ENCODE measurements around the gene PDGFRB. TPM values are rescaled to one million over a fixed set of nuclear protein-coding genes. Genes with fewer than 3 reads are reported as not detected.
A peak's percentile ranks its signal among the peaks of the same experiment; 100 is the strongest.

The PDGFRB gene
- polyA plus RNA-seq, 1 donor: 18.6 TPM

- H3K36me3 ChIP-seq (ENCODE audit: control insufficient read depth, insufficient read depth, low read length): peaks cover 52% of the 10 kb centered on the region
- no peaks in the 10 kb centered on the region for H3K27me3 ChIP-seq (ENCODE audit: control insufficient read depth, insufficient read depth, low read length)
- DNase-seq: no peak
- H3K27ac ChIP-seq (ENCODE audit: low read length): peak overlapping the region; percentile 90
- no peaks in the 10 kb centered on the region for H3K9me3 ChIP-seq (ENCODE audit: control insufficient read depth, low read depth, low read length)
- H3K4me3 ChIP-seq (ENCODE audit: low read length): no peak overlapping the region
- no CpG with 5 or more reads among the region's 12 CpGs for WGBS (ENCODE audit: insufficient coverage, low lambda C conversion rate)
- H3K4me1 ChIP-seq (ENCODE audit: control insufficient read depth, insufficient read depth, low read length): peaks cover 98% of the 10 kb centered on the region
Measured at GRCh38 chr5:150183436-150183835, 27.8 kb upstream of the PDGFRB start.

GRCh38 chr5:150182774-150183173, 27.1 kb upstream of the PDGFRB start:
- Histone ChIP-seq H3K36me3 (ENCODE audit: control insufficient read depth, insufficient read depth, low read length) (peaks cover 52% of the 10 kb centered on the region), H3K9me3 (ENCODE audit: control insufficient read depth, low read depth, low read length) (no peaks in the 10 kb centered on the region), H3K4me3 (ENCODE audit: low read length) (no peak overlapping the region), H3K27me3 (ENCODE audit: control insufficient read depth, insufficient read depth, low read length) (no peaks in the 10 kb centered on the region), H3K4me1 (ENCODE audit: control insufficient read depth, insufficient read depth, low read length) (peaks cover 97% of the 10 kb centered on the region), H3K27ac (ENCODE audit: low read length) (peak overlapping the region; percentile 90)
- WGBS (ENCODE audit: insufficient coverage, low lambda C conversion rate): no CpG with 5 or more reads among the region's 10 CpGs
- no peak for DNase-seq

- Histone ChIP-seq H3K9me3 (ENCODE audit: control insufficient read depth, low read depth, low read length) (no peaks in the 10 kb centered on the region), H3K27ac (ENCODE audit: low read length) (peak overlapping the region; percentile 90), H3K4me1 (ENCODE audit: control insufficient read depth, insufficient read depth, low read length) (peaks cover 97% of the 10 kb centered on the region), H3K4me3 (ENCODE audit: low read length) (no peak overlapping the region), H3K27me3 (ENCODE audit: control insufficient read depth, insufficient read depth, low read length) (no peaks in the 10 kb centered on the region), H3K36me3 (ENCODE audit: control insufficient read depth, insufficient read depth, low read length) (peaks cover 52% of the 10 kb centered on the region)
- no peak for DNase-seq
- no CpG with 5 or more reads among the region's 9 CpGs for WGBS (ENCODE audit: insufficient coverage, low lambda C conversion rate)
Measured at GRCh38 chr5:150181766-150182545, 26.3 kb upstream of the PDGFRB start.

GRCh38 chr5:150181027-150181426, 25.4 kb upstream of the PDGFRB start:
- H3K4me1 ChIP-seq (ENCODE audit: control insufficient read depth, insufficient read depth, low read length): peaks cover 97% of the 10 kb centered on the region
- H3K4me3 ChIP-seq (ENCODE audit: low read length): no peak overlapping the region
- no peaks in the 10 kb centered on the region for H3K9me3 ChIP-seq (ENCODE audit: control insufficient read depth, low read depth, low read length)
- peak overlapping the region; percentile 90 for H3K27ac ChIP-seq (ENCODE audit: low read length)
- no peaks in the 10 kb centered on the region for H3K27me3 ChIP-seq (ENCODE audit: control insufficient read depth, insufficient read depth, low read length)
- no peak for DNase-seq
- peaks cover 55% of the 10 kb centered on the region for H3K36me3 ChIP-seq (ENCODE audit: control insufficient read depth, insufficient read depth, low read length)
- WGBS (ENCODE audit: insufficient coverage, low lambda C conversion rate): no CpG with 5 or more reads among the region's 5 CpGs

GRCh38 chr5:150180241-150181026, 24.8 kb upstream of the PDGFRB start:
- H3K27me3 ChIP-seq (ENCODE audit: control insufficient read depth, insufficient read depth, low read length): no peaks in the 10 kb centered on the region
- peaks cover 97% of the 10 kb centered on the region for H3K4me1 ChIP-seq (ENCODE audit: control insufficient read depth, insufficient read depth, low read length)
- no peaks in the 10 kb centered on the region for H3K9me3 ChIP-seq (ENCODE audit: control insufficient read depth, low read depth, low read length)
- no CpG with 5 or more reads among the region's 18 CpGs for WGBS (ENCODE audit: insufficient coverage, low lambda C conversion rate)
- peaks cover 58% of the 10 kb centered on the region for H3K36me3 ChIP-seq (ENCODE audit: control insufficient read depth, insufficient read depth, low read length)
- DNase-seq: peak; percentile 75 to 90
- H3K4me3 ChIP-seq (ENCODE audit: low read length): no peak overlapping the region
- peak overlapping the region; percentile 90 for H3K27ac ChIP-seq (ENCODE audit: low read length)

GRCh38 chr5:150179019-150179620, 23.5 kb upstream of the PDGFRB start:
- H3K4me1 ChIP-seq (ENCODE audit: control insufficient read depth, insufficient read depth, low read length): peaks cover 96% of the 10 kb centered on the region
- peaks cover 57% of the 10 kb centered on the region for H3K36me3 ChIP-seq (ENCODE audit: control insufficient read depth, insufficient read depth, low read length)
- no peaks in the 10 kb centered on the region for H3K9me3 ChIP-seq (ENCODE audit: control insufficient read depth, low read depth, low read length)
- H3K4me3 ChIP-seq (ENCODE audit: low read length): no peak overlapping the region
- WGBS (ENCODE audit: insufficient coverage, low lambda C conversion rate): no CpG with 5 or more reads among the region's 7 CpGs
- H3K27ac ChIP-seq (ENCODE audit: low read length): peak overlapping the region; percentile 90
- peak in 1 of 2 donors; percentile 8 for DNase-seq
- H3K27me3 ChIP-seq (ENCODE audit: control insufficient read depth, insufficient read depth, low read length): no peaks in the 10 kb centered on the region

GRCh38 chr5:150178262-150178661, 22.6 kb upstream of the PDGFRB start:
- Histone ChIP-seq H3K4me1 (ENCODE audit: control insufficient read depth, insufficient read depth, low read length) (peaks cover 96% of the 10 kb centered on the region), H3K9me3 (ENCODE audit: control insufficient read depth, low read depth, low read length) (no peaks in the 10 kb centered on the region), H3K4me3 (ENCODE audit: low read length) (no peak overlapping the region), H3K27me3 (ENCODE audit: control insufficient read depth, insufficient read depth, low read length) (no peaks in the 10 kb centered on the region), H3K27ac (ENCODE audit: low read length) (peak overlapping the region; percentile 90), H3K36me3 (ENCODE audit: control insufficient read depth, insufficient read depth, low read length) (peaks cover 56% of the 10 kb centered on the region)
- WGBS (ENCODE audit: insufficient coverage, low lambda C conversion rate): no CpG with 5 or more reads among the region's 4 CpGs
- peak; percentile 79 to 87 for DNase-seq

GRCh38 chr5:150177721-150178120, 22.1 kb upstream of the PDGFRB start:
- WGBS (ENCODE audit: insufficient coverage, low lambda C conversion rate): no CpG with 5 or more reads among the region's 4 CpGs
- DNase-seq: no peak
- Histone ChIP-seq H3K27me3 (ENCODE audit: control insufficient read depth, insufficient read depth, low read length) (no peaks in the 10 kb centered on the region), H3K4me1 (ENCODE audit: control insufficient read depth, insufficient read depth, low read length) (peaks cover 96% of the 10 kb centered on the region), H3K9me3 (ENCODE audit: control insufficient read depth, low read depth, low read length) (no peaks in the 10 kb centered on the region), H3K36me3 (ENCODE audit: control insufficient read depth, insufficient read depth, low read length) (peaks cover 54% of the 10 kb centered on the region), H3K27ac (ENCODE audit: low read length) (peak overlapping the region; percentile 90), H3K4me3 (ENCODE audit: low read length) (no peak overlapping the region)

- no peaks in the 10 kb centered on the region for H3K27me3 ChIP-seq (ENCODE audit: control insufficient read depth, insufficient read depth, low read length)
- peak in 1 of 2 donors; percentile 16 for DNase-seq
- whole genome bisulfite sequencing (ENCODE audit: insufficient coverage, low lambda C conversion rate): no CpG with 5 or more reads among the region's 8 CpGs
- H3K9me3 ChIP-seq (ENCODE audit: control insufficient read depth, low read depth, low read length): no peaks in the 10 kb centered on the region
- peak overlapping the region; percentile 90 for H3K27ac ChIP-seq (ENCODE audit: low read length)
- no peak overlapping the region for H3K4me3 ChIP-seq (ENCODE audit: low read length)
- peaks cover 54% of the 10 kb centered on the region for H3K36me3 ChIP-seq (ENCODE audit: control insufficient read depth, insufficient read depth, low read length)
- peaks cover 96% of the 10 kb centered on the region for H3K4me1 ChIP-seq (ENCODE audit: control insufficient read depth, insufficient read depth, low read length)
Measured at GRCh38 chr5:150176745-150177477, 21.3 kb upstream of the PDGFRB start.

- Histone ChIP-seq H3K27me3 (ENCODE audit: control insufficient read depth, insufficient read depth, low read length) (no peaks in the 10 kb centered on the region), H3K9me3 (ENCODE audit: control insufficient read depth, low read depth, low read length) (no peaks in the 10 kb centered on the region), H3K27ac (ENCODE audit: low read length) (peak overlapping the region; percentile 41), H3K36me3 (ENCODE audit: control insufficient read depth, insufficient read depth, low read length) (peaks cover 61% of the 10 kb centered on the region), H3K4me1 (ENCODE audit: control insufficient read depth, insufficient read depth, low read length) (peaks cover 89% of the 10 kb centered on the region), H3K4me3 (ENCODE audit: low read length) (no peak overlapping the region)
- no CpG with 5 or more reads among the region's 5 CpGs for WGBS (ENCODE audit: insufficient coverage, low lambda C conversion rate)
- peak in 1 of 2 donors; percentile 36 for DNase-seq
Measured at GRCh38 chr5:150175536-150175935, 19.9 kb upstream of the PDGFRB start.
